A673 (cell line): Measurements from ENCODE around the gene DNAH7. TPM values are rescaled to one million over a fixed set of nuclear protein-coding genes. Genes with fewer than 3 reads are reported as not detected.

Source experiments
- BruUV-seq: library from RNA; stranded (reverse); fragments of 400-500 nt; replicated peaks from 2 replicates; lab custom pipeline; 2021; lab: Mats Ljungman, UMichigan
- CTCF ChIA-PET: fragments of 300-600 bp; sonication (Branson Sonifier 250); formaldehyde crosslinking; loops from one replicate; lab custom pipeline; 2022; ENCODE audit warnings: antibody characterized with exemption; lab: Charles Lee
- POLR2A ChIA-PET: fragments of 300-600 bp; sonication (Branson Sonifier 250); formaldehyde crosslinking; loops from one replicate; lab custom pipeline; 2022; ENCODE audit warnings: antibody characterized with exemption; ENCODE audit not compliant: low non-redundant PET; lab: Charles Lee
- DNase-seq: peaks from one replicate; pipeline ENCODE4 v3.0.0-alpha.2; 2015; ENCODE audit warnings: low spot score
- H3K27ac ChIP-seq: fragments of 200-600 bp; sonication (generic); 2 replicates; pipeline ENCODE4 v1.5.1; 2016; ENCODE audit warnings: mixed run types, low read depth, mild to moderate bottlenecking, mixed read lengths, antibody characterized with exemption, low read length; ENCODE audit not compliant: poor library complexity, severe bottlenecking
- H3K27me3 ChIP-seq: fragments of 200-600 bp; sonication (generic); replicated peaks from 2 replicates; pipeline ENCODE4 v1.6.1; 2017; ENCODE audit warnings: mixed run types, low read depth, mild to moderate bottlenecking, mixed read lengths, antibody characterized with exemption, low read length; ENCODE audit not compliant: insufficient read depth, poor library complexity
- H3K36me3 ChIP-seq: fragments of 200-600 bp; sonication (generic); 2 replicates; pipeline ENCODE4 v1.6.1; 2016; ENCODE audit warnings: mixed run types, mild to moderate bottlenecking, mixed read lengths, antibody characterized with exemption, low read length; ENCODE audit not compliant: insufficient read depth, poor library complexity, severe bottlenecking
- H3K4me1 ChIP-seq: fragments of 200-600 bp; sonication (generic); 2 replicates; pipeline ENCODE4 v1.6.1; 2017; ENCODE audit warnings: mixed run types, mild to moderate bottlenecking, mixed read lengths, antibody characterized with exemption, low read length; ENCODE audit not compliant: insufficient read depth, poor library complexity, severe bottlenecking
- H3K4me3 ChIP-seq: fragments of 200-600 bp; sonication (generic); 2 replicates; pipeline ENCODE4 v1.5.1; 2016; ENCODE audit warnings: low read depth, mixed run types, mild to moderate bottlenecking, mixed read lengths, low read length; ENCODE audit not compliant: poor library complexity, severe bottlenecking
- H3K9me3 ChIP-seq: fragments of 200-600 bp; sonication (generic); 2 replicates; pipeline ENCODE4 v1.6.1; 2016; ENCODE audit warnings: mixed run types, low read depth, mild to moderate bottlenecking, mixed read lengths, antibody characterized with exemption, low read length; ENCODE audit not compliant: poor library complexity, severe bottlenecking
- EZH2 ChIP-seq: fragments of 200-600 bp; sonication (generic); IDR thresholded peaks from 2 replicates; pipeline ENCODE4 v1.6.1; 2017; ENCODE audit warnings: borderline replicate concordance, low read depth, mild to moderate bottlenecking, mixed read lengths, antibody characterized with exemption, low read length; ENCODE audit not compliant: poor library complexity, severe bottlenecking
- intact Hi-C: fragments of 100-400 bp; cut with micrococcal nuclease; formaldehyde crosslinking; loops from one replicate; pipeline ENCODE4 v1.10.0; 2022; ENCODE audit not compliant: unreplicated experiment
- total RNA-seq: library from RNA; stranded (reverse); gene quantifications from 2 replicates; pipeline ENCODE4 v1.2.3, GENCODE V29; 2021
- TF ChIP-seq, protein P1 (sequence below): fragments of 300-800, 200-600 bp; sonication (generic); conservative IDR thresholded peaks from 2 replicates; pipeline ENCODE4 v1.5.1; 2017; ENCODE audit warnings: low read depth, mild to moderate bottlenecking, antibody characterized with exemption, low read length, moderate library complexity, mixed read lengths

The DNAH7 gene
- total RNA-seq, 1 experiment from 2014 or later: 0.95 TPM

DNA sequence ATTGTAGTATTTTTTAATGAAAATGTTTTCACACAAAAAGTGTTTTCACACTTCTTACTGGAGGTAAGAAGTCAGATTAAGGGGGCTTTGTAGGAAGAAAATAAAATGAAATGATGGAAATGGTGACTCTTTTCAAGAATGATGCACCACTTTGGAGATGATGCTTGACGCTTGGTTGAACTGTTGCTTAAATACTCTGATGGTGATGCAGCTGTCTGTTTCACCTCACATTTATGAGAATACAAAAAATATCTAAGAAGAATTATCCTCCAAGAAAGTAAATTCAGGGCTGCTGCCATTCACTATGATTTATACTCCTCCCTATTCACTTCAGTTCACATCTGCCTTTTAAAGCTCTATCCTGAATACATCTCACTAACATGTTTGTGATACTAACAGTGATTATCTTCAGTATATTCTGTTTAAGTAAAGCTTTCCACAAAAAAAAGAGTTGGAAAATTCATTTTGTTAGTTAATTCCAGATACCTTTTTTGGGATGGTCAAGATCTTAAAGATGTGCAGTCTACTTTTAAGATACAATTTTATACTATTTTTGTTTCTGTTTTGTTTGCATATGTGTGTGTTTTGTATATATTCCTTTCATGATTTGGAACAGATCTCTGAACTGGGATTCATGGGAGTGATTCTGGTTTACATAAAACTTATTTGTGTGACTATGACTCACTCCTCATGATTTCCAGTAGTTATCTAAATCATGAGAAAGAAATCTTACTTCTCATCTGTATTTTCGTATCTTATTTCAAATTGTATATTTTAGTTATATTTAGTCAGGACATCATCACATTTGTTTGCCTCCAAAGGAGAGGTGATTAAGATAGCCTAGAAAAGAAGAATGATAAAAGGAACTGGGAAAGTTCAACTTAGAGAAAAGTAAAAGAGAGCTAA, 358.5 kb downstream of the DNAH7 start:
- DNase-seq: no peak
- H3K27ac ChIP-seq: no peak overlapping the region

DNA sequence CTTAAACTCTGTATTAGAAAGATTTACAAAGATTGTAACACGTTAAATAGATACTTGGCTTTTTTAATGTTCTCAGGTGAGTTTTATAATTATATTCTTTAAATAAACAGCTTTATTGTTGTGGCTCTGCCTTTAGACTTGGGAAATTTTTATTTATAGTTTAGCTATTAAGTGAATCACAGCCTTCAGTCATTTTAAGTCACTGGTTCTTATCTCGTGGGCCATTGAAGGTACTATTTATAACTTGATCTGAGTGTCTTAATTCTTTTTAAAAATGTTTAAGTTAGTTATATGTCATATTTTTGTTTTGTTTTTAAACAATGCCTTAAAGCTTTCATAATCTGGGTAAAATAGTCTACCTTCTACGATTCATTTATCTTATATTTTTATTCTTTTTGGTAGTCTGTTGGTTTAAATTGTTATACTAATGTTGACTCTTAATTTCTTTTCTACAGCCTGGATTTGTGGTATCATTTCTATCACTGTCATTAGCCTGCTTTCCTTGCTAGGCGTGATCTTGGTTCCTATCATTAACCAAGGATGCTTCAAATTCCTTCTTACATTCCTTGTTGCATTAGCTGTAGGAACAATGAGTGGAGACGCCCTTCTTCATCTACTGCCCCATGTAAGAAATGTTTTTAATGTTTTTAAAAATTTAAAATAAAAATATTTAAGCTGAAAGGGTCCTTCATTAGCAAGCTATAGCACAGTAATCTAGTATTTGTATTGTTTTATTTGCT, 362.3 kb downstream of the DNAH7 start:
- DNase-seq: no peak
- no TSS peak for BruUV-seq
- POLR2A ChIA-PET: no interaction called here
- CTCF ChIA-PET: no interaction called here
- Histone ChIP-seq H3K4me3 (no peak overlapping the region), H3K9me3 (no peaks in the 10 kb centered on the region), H3K27me3 (no peaks in the 10 kb centered on the region), H3K4me1 (no peaks in the 10 kb centered on the region), H3K27ac (no peak overlapping the region), H3K36me3 (no peaks in the 10 kb centered on the region)
- intact Hi-C loops: no loop called here
- TF ChIP-seq EZH2: no peak
- TF ChIP-seq, protein P1, sequence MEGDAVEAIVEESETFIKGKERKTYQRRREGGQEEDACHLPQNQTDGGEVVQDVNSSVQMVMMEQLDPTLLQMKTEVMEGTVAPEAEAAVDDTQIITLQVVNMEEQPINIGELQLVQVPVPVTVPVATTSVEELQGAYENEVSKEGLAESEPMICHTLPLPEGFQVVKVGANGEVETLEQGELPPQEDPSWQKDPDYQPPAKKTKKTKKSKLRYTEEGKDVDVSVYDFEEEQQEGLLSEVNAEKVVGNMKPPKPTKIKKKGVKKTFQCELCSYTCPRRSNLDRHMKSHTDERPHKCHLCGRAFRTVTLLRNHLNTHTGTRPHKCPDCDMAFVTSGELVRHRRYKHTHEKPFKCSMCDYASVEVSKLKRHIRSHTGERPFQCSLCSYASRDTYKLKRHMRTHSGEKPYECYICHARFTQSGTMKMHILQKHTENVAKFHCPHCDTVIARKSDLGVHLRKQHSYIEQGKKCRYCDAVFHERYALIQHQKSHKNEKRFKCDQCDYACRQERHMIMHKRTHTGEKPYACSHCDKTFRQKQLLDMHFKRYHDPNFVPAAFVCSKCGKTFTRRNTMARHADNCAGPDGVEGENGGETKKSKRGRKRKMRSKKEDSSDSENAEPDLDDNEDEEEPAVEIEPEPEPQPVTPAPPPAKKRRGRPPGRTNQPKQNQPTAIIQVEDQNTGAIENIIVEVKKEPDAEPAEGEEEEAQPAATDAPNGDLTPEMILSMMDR: no peak

More for the DNA sequence above, 358.5 kb downstream of the DNAH7 start:
- BruUV-seq: no TSS peak
- Histone ChIP-seq H3K27me3 (no peaks in the 10 kb centered on the region), H3K4me3 (no peak overlapping the region), H3K9me3 (no peaks in the 10 kb centered on the region), H3K4me1 (no peaks in the 10 kb centered on the region), H3K36me3 (no peaks in the 10 kb centered on the region)
- TF ChIP-seq, protein P1: no peak
- no peak for TF ChIP-seq EZH2
- CTCF ChIA-PET: no interaction called here
- intact Hi-C loops: no loop called here
- POLR2A ChIA-PET: no interaction called here

DNA sequence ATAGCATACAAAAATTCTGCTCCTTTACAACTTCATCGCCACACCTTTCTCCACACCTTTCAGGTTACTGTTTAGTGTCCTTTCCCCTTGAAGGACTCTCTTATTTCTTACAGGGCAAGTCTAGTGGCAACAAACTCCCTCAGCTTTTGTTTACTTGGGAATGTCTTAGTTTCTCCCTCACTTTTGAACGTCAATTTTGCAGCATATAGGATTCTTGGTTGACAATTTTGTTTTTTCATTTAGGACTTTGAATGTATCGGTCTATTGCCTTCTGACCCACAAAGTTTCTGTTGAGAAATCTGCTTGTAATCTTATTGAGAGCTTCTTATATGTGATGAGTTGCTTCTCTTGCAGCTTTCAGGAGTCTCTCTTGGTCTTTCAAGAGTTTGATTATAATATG, 368.2 kb downstream of the DNAH7 start:
- no peak for DNase-seq
- POLR2A ChIA-PET: no interaction called here
- Histone ChIP-seq H3K27ac (no peak overlapping the region), H3K27me3 (no peaks in the 10 kb centered on the region), H3K9me3 (peaks cover 11% of the 10 kb centered on the region), H3K4me1 (no peaks in the 10 kb centered on the region), H3K4me3 (no peak overlapping the region), H3K36me3 (no peaks in the 10 kb centered on the region)
- intact Hi-C loops: no loop called here
- TF ChIP-seq, protein P1: no peak
- TF ChIP-seq EZH2: no peak
- CTCF ChIA-PET: no interaction called here
- BruUV-seq: no TSS peak
